Fibroblast of peridontal ligament (primary cell): Measurements from ENCODE around the gene PIP4K2B.

ENCODE experiments used
- DNase-seq: peaks from one replicate; pipeline ENCODE4 v3.0.0-alpha.2; 2010; ENCODE audit errors: extremely low read depth

PIP4K2B gene

DNA sequence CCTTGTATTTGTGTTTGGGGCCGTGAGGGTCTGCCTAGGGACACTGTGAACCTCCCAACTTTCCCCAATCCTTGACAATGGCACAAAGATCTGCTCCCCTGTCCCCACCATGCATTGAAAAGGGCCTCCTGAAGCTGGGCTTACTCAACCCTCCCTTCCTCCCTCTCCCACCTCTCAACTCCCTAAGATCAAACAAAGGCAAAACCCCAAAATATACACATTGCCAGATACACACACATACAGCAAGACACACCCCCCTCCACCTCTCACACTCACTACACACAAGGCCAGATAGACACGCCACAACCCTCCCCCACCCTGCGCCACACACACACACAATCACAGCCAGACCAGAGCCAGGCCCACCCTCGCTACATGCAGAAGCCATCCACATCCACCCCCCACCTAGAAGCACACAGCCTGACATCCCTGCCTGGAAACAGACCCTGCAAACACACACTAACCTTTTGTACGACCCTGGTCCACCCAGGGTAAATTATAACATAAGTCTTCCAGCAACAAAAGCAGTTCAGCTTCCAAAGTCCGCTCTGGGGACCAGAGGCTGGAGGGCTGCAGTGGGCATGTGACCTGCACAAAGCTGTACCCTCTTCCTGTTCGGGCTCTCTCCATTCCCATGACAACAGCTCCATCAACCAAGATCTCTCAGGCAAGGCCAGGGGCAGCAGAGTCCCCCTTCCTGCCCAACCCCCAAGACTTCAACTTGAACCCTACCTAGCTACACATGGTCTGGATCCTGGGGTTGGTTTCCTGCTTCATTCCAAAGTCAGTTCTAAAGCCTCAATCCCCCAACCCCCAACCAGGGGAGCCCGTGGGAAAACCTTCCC, 53.1 kb downstream of the PIP4K2B start:
- no peak for DNase-seq

DNA sequence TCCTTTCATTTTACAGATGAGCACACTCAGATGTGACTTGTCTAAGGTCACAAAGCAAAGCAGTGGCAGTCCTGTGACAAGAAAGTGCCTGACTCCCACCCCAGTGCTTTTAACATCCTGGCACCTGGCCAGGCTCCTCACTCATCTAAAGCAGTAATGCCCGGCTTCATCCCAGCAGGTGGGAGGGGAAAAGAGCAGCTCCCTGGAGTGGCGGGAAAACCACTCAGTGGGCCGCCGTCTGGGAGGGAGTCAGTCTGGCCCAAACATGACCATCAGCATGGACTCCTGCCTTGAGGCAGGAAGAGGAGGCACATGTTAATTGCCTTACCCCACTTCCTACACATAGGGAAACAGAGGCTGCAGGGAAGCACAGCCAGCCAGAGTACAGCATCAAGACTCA, 53.8 kb downstream of the PIP4K2B start:
- no peak for DNase-seq

DNA sequence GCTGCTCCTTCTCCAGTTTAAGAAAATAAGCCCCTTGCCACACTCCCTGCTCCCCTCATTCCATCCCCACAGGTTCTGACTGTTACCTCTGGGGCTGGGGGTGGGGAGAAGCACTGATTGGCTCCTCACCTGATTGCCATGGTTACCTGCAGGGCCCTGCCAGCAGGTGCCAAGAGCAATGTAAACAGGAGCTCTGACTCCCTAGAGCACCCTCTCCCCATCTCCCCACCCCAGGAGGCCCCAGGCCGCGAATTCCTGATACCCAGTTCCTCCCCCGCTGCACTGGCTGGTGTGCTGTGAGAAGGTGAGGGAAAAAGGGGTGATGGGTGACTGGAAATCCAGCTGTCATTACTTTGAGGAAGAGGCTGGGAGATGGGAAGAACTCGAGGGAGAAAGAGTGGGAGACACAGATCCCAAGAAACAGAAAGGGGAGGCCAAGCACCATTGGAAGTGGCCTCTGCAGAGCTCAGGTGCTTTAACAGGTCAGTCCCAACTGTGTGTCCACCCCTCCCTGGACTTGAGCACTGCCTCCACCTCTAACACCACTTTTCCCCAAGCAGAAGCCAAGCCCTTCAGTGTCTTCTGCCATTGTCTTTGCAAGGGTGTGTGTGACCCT, 55.7 kb downstream of the PIP4K2B start:
- DNase-seq: no peak

DNA sequence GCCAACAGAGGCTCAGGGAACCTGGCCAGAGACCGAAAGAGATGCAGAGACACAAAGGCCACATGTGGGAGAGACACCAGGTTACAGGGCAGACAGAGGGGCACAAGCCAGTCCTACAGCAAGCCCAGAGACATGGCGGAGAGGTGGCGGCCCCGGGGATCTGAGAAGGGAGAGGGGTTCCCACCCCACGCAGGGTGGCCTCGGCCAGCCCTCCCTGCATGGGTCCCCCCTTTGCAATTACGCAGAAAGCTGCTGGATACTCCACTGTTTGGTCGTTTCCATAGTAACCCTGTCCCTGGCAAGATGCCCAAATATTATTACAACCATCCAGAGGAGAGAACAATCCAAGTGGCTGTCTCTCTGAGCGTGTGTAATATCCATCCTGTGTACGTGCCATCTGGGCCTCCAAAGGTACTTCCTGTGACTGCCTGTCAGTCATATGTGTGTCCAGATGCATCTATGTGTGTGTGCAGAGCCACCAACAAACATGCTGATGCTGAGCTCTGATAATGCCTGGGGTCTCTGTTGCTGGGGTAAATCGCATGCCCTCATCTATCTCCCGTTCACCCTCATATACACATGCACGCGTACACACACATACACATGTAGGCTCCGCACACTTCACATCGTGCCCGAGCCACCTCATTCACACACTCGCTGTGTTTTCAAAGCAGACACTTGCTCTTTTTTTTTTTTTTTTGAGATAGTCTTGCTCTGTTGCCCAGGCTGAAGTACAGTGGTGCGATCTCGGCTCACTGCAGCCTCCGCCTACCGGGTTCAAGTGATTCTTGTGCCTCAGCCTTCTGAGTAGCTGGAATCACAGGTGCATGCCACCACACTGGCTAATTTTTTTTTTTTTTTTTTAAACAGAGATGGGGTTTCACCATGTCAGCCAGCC, 56.7 kb downstream of the PIP4K2B start:
- DNase-seq: peak; percentile 92

DNA sequence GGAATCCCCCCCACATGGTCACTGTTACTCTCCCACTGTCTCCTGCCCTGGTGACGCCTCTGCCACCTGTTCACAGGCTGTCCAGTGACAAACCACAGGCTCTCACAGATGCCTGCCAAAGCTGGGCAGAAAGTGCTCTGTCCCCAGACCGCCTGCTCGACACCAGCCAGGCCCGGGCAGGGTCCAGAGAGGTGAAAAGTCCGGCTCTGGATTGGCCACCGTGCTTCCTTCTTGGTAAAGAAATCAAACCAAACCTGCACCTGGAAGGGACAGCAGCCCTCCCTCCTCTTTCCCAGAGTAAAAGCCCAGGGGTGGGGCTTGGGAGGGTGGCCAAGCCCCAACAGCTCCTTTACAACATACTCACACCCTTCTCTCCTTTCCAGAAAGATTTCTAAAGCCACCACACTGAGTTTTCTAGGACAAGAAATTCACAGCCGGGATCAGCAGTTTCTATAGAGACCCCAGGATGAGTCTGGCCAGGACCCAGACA, 57.4 kb downstream of the PIP4K2B start:
- DNase-seq: no peak

DNA sequence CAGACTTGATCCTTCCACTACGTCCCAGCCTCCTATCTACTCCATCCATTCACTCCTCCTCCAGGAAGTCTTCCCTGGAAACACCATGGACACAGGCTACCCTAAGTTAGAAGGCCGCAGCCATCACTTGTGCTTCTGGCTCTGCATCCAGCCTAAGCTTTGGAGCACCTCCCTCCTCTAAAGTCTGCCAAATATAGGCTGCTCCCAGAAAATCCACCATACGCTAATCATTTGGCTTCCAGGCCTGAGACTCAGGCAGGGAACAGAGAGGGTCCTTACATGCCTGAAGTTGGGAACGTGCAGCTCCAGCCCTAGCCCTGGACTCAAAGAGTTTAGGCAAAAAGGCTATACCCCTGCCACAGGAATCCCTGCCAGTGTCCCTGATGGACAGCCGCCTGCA, 57.9 kb downstream of the PIP4K2B start:
- no peak for DNase-seq

DNA sequence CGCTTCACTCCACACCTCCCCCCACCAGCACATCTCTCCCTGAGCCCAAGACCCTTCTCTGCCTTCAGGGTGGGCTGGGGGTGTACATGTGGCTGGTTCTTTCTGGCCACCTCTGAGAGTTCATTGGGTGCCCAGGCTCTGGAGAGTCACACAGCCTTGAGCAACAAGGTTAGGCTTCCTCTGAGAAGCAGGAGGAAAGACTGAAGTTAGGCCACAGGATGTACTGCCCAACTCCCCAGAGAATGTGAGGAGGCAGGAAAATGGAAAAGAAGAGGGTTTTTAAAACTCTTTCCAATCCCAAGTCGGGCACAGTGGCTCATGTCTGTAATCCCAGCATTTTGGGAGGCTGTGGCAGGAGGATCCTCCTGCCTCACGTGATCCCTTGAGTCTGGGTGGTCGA, 58.5 kb downstream of the PIP4K2B start:
- DNase-seq: no peak

DNA sequence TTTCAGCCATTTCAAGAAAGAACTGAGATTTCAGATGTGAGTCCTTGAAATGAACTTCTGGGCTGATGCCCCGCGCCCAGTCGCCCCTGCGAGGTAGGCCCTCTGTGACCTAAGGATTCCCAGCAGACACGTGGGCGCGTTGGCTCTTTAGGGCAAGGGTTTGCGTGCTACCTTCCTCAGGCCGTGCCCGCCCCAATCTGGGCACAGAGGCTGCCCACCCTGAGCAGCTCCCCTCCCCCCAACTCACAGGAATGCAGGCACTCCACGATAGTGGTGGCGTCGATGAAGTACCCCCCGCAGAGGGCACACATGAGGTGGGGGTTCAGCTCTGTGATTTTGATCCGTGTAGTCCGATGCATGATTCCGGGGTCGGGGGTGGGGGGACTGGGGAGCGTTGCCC, 59.3 kb downstream of the PIP4K2B start:
- no peak for DNase-seq

DNA sequence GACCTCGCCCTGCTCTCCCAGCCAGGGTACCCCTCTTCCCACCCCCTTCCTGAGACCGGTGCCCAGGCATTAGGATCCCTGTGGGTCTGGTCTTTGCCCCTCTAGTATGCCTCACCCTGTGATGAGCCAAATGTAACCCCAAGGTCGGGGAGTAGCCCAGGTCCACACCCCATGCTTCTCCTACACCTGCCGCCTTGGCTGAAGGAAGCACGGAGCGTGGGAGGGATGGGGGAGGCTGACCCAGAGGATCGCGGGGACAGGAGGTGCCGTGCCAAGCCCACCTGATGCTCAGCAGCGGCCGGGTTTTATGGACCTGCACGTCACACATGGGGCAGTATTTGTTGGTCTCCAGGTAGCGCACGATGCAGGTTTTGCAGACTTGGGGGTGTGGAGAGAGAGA, 60.1 kb downstream of the PIP4K2B start:
- DNase-seq: no peak

DNA sequence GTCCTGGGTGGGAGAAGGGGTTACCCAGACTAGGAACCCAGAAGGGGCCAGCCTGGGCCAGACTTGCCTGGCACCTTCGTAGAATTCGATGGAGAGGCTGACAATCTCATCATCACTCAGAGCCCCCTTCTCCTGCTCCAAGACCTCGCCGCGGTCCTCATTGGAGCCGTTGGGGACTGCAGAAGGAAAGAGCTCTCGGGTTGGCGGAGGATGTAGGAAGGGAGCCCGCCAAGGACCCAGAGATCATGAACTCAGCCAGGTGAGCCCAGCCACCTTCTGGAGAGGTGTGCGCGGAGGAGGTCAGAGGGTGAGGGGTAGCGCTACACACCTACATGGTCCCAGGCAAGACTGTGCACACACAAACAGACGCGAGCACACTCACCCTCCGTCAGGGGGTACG, 60.7 kb downstream of the PIP4K2B start:
- no peak for DNase-seq

DNA sequence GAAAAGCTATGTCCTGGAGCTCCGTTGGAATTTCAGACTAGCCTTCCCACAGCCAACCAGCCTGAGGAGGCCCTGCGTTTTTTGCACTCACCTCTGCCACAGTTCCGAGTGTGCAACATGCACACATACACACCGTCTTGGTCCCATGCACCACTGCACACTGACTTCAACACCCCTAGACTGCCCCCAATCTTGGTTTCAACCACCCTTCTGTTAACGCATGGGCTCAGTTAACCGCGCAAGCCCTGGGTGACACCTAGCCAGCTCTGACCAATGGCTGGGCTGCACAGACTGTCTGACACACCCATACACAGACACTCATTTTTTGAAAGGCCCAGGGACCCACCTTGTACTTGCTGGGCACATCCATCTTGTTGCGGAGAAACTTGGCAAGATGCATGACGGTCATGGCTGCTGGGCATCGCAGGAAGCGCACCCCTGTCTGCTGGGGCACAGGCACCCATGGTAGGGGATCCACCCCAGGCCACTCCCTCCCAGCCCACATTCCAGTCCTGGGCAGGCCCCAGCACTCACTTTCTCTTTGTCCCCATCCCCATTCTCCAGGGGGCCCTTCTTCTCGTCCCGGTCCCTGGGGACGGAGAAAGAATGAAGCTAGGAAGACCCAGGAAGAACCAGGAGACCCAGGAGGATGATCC, 61.2 kb downstream of the PIP4K2B start:
- DNase-seq: no peak

DNA sequence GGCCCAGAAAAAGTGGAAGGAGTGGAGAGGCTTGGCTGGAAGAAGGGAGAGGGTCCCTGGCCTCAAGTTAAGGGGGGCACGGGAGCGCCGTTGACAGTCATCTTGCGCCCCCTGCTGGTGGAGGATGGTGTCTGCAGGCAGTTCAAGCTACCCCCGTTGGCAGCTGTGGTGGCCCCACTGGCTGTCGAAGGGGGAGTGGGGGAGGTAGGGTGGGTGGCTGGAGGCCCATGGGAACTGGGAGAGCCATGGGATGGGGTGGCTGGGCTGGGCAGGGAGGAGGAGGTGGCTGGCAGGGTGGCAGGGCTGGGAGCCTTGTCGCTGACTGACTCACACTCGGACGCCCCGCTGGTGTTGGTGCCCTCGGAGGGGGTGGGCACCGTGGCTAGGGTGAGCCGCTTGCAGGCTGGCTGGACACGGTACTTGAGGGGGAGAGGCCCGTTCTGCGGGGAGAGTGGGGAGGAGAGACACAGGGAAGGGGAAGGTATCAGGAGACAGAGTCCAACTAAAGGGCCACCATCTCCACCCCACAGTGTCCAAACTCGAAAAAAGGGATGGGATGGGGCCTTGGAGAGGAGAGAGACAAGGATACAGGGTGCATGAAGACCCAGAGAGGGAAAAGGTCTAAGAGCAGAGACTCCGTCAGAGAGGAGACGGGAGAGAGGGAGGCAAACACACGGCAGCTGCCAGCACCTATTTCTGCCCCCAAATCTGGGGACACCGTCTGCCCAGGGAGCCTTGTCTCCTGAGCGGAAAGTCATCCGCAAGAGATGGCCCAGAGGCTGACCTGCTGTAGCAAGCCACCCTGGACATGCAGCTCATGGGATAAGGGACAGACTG, 64.0 kb downstream of the PIP4K2B start:
- peak; percentile 28 for DNase-seq

DNA sequence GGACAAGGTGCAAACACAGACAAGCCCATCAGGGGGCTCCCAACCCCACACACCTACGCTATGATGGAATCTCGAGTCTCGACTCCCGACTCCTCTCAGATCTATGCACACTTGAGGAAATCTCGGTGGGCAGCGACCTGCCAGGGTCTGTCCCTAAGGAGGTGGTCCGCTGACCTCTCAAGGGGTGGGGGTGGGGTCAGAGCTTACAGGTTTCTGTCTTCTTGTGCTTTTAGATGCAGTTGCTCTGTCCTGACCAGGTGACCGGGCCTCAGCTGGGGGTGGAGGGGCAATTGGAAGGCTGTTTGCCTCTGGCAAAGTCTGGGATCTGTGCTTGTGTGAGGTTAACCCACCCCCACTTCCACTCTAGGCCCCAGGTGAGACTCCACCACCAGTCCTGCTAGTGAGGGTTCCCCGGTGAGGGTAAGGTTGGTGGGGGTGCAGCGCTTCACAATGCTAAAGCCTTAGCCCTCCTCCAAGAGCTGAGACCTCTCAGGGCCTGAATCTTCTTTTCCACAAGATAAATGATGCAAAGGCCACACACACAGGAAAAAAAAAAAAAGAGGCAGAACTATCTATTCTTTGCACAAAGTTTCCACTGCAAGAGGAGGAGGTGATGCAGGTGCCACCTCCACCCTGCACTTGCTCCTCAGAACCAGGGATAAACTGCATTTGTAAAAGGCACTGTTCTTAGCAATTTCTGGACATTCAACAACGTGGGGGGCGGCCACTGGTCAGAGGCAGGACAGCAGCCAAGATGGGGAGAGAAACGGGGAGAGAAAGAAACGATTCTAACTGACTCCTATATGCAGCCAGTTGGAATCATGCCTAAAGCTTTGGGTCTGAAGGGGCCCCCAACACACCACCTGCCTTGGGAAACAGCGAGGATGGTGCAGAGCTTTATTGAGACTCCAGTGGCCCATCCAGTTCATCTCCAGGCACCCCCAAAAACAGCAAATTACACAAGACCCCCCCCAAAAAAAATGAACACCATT, 65.1 kb downstream of the PIP4K2B start:
- DNase-seq: no peak

DNA sequence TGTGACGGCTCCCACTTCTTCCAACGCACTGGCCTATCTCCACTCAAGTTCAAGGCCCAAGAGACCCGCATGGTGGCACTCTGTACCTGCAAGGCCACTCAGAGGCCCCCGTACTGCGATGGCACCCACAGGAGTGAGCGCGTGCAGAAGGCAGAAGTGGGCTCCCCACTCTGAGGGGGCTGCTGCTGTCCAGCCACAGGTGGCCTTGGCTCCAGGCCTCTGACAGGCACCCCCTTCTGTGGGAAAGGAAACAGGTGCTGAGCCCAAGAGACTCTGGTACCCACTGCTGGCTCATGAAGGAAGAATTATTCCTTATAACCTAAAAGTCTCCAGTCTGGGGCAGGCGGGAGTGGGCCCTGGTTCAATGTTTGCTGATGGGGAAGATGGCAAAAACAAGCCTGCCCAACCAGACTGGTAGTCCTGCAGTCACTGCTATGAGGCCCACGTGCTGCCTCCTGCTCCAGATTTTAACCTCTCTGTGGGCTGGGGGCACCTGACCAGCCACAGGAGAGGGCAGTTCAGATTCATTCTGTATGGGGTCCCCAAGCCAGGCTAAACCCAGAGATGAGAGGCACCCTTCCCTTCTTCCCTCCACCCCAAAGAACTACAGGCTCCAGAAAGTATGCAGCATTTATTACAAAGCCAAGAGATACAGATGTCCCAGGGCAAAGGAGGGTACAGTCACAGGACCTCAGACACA, 65.9 kb downstream of the PIP4K2B start:
- DNase-seq: no peak

DNA sequence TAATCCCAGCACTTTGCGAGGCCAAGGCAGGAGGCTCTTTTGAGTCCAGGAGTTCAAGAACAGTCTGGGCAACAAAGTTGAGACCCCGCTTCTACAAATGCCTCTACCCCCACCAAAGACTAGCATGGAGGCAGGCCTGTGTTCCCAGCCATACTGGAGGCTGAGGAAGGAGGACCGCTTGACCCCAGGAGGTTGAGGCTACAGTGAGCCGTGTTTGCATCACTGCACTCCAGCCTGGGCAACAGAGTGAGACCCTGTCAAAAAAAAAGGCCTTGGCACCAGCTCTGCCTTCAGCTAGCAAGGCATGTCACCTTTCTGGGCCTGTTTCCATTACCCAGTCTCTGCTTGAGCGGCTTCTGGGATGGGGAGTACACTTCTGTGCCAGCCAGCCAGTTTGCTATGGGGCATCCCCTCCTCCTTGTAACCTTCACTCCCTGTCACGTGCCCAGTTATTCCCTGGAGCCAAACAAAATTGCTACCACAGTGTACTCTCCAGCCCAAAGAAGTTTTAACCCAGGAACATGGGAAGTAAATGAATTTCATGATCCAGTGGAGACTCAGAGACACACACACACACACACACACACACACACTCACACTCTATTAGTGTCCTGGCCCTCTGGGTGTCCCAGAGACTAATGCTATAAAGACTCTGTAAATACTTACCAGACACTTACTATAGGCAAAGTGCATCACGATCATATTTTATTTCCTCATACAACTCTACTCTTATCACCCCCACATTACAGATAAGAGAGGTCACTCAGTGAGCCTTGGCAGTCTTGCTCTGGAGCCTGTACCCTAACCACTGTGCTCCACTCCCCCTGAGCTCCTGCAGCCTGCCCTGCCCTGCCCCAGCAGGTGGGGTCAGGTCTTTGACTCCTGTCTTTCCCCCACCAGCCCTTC, 66.7 kb downstream of the PIP4K2B start:
- no peak for DNase-seq

DNA sequence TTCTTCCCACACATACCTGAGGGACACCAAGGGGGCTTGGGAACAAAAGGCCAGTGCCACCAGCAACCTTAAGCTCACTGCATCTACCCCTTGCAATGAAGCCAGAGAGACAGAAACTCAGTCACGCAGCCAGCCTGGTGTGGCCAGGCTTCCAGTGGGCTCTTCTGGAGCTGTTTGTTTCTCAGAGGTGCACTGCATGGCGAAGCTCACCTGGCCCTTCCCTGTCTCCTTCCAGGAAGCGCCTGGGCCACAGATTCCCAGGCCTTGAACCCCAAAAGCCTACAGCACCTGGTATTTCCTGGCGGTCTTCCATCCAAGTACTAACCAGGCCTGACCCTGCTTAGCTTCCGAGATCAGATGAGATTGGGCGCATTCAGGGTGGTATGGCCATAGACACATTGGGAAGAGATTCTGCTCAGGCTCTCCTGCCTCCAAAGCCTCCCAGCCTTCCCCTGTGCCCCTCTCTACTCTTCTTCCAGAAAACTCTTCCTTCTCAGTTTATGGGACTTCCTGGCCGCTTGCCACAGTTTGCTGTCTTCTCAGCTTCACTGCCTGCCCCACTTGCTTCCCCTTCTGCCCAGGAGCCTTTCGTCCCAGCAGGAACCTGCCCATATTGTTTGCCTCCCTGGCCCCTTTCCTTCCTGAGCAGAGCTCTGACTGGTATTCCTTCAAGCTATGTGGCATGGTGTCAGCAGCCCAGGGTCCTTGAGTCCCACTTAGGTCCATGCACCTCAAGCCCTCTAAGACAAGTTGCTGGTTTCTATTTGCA, 67.6 kb downstream of the PIP4K2B start:
- DNase-seq: no peak
